HG03175 (cell line): ENCODE results near the gene AOPEP.

Experiments used
- ATAC-seq: cut with Tn5 transposase; IDR thresholded peaks from one replicate; pipeline ENCODE4 v1.9.1; 2021; ENCODE audit warnings: mild to moderate bottlenecking, moderate library complexity; ENCODE audit not compliant: unreplicated experiment

Gene AOPEP

DNA sequence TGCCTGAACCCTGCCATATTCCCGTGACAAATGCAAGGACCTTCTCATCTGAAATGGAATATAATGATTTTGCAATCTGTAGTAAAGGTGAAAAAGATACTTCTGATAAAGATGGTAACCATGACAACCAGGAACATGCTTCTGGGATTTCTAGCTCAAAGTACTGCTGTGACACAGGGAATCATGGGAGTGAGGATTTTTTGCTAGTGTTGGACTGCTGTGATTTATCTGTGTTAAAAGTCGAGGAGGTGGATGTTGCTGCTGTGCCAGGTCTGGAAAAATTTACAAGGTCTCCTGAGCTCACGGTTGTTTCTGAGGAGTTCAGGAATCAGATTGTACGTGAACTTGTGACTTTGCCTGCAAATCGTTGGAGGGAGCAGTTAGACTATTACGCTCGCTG is 33.5 kb downstream of the AOPEP start:
- ATAC-seq: no peak

DNA sequence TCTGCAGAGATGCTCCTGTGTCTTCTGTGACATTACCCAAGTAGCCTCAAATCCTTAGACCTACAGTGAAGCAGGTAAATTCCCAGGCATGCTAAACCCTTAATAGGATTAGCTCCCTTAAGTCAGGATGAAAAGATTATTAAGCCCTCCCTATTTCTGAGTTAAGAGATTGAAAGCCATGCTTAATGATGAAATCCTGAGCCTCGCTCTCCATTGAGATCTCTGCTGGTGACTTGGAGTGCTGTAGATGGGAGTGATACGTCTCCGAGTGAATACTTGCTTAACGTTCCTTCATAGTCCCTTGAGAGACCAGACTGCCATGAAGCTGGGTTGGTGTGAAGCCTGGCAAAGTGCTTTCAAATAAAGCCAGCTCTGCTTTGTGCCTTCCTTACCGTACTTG is 34.2 kb downstream of the AOPEP start:
- no peak for ATAC-seq

DNA sequence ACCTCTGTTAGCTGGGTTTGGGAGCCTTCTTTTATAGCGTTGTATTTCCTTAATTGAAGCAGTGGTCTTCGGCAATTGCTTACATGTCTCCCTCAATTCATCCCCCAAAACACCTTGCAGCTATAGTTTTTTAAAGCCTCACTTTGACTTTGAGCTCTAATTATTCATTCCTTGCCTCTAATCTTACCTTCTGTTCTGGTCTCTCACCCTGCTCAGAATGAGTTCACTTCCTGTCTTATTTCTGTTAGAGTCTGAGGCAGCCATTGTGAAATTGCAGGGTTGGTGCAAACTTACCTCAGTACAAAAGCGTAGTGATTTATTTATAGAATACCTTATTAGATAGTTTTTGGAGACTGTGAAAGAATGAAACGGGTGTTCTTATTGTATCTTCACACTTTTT is 35.0 kb downstream of the AOPEP start:
- no peak for ATAC-seq

DNA sequence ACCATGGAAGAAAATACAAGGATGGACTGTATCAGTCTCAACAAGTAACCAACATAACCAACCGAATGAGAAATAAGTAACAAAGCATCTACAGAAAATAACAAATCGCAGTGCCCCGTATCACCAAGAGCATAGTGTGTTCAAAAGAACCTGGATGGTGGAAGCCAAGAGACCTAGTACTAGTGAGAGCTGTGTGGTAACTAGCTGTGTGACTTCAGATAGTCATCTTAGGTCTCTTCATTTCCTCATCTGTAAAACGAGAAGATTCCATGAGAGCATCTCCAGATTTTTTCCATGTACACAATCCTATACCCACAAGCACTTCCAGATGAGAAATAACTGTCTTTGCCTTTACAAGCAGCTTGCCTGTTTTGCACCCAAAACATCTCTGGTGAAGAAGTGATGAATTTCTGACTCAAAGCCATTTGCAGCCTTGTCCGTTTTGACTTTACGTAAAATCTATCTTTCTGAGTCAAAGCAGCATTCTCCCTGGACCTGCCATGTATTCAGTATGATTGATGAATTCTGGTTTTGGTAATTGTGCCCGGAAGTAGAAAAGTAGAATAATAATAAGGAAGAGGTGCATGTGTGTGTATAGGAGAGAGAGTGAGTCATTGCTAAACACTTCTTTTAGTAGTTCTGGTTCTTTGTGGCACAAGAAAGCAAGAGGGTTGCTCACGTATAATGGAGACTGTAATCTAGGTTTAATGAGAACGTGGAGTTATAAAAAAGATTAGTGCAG is 41.0 kb downstream of the AOPEP start:
- ATAC-seq: no peak

DNA sequence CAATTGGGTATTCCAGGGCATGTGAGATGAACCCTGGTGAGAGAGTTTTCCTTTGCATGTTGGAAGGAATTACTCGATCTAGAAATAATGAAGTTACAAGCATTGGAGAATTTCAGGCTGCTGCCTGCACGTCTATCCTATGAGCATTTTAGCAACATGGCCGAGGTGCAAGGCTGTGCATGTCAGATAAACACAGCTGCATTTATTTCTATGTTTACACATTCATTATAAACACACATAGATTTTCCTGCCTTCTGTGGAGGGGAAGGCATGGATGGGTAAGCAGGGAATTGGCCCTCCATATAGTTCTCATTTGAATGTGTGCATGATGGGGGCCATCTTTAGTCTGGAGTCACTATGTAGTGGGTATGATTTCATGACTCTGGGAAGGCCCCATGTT is 42.3 kb downstream of the AOPEP start:
- no peak for ATAC-seq

DNA sequence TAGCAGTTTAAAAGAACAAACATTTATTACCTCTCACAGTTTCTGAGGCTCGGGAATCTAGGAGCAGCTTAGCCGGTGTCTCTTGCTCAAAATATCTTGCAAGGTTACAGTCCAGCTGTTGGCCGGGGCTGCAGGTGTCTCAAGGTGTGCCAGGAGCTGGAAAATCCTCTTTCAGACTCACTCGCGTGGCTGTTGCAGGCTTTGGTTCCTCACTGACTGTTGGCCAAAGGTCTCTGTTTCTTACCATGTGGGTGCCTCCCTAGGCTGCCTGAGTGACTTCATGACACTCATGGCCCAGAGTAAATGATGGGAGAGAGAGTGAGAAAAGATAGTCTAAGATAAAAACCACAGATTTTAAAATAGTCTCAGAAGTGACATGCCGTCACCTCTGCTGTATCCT is 43.8 kb downstream of the AOPEP start:
- ATAC-seq: no peak

DNA sequence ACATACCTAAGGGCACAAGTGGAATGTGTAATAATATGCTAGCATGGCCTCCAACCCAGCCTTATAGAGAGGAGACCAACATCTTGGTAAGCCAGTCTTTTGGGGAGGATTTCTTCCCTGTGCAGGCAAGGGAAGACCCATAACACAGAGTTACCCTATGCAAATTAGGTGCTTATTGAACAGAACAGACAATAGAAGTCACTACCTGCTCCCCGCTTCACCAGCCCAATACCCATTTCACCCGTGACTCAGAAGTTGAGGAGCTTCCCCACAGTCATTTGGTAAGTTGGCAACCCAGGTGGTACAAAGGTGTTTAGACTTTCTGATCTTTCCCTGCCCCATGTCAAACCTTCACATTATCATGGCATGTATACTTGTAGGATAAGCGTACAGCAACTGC is 44.6 kb downstream of the AOPEP start:
- no peak for ATAC-seq

DNA sequence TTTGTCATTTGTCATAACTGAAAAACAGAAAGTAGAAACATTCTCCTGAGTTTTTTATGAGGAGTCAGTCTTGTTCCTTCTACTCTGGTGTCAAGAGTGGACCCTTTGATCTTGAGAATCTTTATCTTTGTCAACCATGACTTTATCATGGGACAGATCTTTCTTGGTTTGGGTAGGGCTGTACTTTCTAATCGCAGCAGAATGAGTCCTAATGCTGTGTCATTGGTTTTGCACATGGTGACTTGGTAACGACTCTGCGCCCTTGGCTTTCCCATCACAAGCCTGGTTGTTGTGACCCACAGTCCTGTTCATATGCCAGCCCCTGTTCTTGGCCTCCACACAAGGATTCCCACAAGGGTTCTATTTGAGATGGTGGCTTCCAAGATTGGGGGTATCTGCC is 45.6 kb downstream of the AOPEP start:
- ATAC-seq: no peak

DNA sequence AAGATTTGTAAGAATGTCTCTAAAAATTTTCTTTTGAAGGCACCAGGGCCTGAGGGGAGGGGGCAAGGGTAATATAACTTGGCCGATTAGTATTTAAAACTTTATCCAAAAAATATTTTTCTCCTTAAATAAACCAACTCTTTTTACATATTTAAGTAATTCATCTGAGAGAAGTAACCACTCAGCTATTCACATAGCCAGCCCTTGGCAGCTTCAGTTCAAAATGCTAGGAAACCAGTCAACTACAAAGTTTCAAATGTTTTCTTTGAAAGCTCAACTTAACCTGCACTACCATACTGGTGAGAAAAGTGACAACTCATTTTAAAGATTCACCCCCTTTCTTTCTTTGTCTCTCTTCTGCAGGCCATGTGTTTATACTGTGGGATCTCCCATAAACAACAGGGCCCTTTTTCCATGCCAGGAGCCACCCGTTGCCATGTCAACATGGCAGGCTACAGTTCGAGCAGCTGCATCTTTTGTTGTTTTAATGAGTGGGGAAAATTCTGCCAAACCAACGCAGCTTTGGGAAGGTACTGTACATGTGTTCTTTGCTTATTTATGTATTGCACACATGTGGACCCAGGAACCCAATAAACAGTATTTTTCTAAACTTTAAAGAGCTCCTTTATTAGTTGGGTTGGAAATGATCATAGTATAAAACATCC is 46.3 kb downstream of the AOPEP start:
- no peak for ATAC-seq

DNA sequence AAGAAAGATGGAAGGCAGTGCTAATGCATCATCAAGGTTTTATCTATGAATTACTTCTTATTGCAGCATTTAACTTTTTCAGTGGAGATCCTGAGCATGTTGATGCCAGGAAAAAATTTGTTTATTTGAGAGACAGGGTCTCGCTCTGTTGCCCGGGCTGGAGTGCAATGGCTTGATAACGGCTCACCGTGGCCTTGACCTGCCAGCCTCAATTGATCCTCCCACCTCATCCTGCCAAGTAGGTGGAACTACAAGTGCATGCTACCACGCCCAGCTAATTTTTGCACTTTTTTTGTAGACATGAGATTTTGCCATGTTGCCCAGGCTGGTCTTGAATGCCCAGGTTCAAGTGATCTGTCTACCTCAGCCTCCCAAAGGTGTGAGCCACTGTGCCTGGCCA is 47.2 kb downstream of the AOPEP start:
- ATAC-seq: no peak

DNA sequence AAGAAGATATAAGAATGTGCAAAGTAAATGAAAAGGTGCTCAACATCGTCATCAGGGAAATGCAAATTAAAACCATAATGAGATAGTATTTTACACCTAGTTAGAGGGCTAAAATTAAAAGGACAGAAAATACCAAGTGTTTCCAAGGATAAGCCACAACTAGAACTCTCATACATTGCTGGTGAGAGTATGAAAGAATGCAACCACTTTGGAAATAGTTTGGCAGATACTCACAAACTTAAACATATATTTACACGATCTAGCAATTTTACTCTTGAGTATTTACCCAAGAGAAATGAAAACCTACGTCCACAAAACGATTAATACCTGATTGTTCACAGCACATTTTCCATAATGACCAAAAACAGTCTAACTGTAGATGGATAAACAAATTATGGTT is 51.5 kb downstream of the AOPEP start:
- ATAC-seq: no peak

DNA sequence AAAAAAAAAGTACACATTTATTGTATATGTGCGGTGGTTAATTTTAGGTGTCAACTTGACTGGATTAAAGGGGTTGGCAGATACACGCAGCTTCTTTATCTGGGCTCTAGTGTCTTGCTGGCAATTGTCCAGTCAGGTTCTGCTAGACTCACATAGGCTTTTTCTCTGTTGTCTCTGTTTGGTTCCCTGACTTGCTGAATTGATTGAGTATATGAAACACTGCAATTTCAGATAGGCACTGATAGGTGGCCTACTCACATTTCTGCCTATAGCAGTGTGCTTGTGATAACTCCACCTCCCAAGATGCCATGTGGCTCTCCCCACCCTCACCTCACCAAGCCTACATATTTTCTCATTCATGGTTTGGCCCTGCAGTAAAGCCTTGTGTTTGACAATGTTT is 52.5 kb downstream of the AOPEP start:
- no peak for ATAC-seq

DNA sequence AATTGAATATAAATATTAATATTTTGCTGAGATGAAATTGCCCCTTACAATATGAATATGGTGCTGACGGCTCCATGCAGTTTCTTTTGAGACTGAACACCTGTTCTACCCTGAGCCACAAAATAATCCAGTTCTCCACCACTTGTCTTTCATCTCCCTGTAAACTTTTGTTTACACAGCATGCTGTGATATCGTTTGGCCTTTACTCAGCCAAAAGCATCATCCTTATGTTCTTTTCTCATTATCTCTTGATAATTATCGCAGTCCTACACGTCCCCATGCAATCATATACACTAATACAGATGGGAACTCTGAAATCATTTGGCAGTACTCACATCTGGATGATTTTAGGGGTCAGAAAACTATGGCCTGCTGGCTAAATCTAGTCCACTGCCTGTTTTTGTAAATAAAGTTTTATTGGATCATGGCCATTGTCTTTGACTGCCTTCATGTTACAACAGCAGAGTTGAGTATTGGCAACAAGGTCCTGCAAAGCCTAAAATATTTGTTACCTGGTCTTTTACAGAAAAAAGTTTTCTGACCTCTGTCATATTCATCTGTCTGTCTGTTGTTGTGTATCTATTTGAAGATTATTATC is 53.3 kb downstream of the AOPEP start:
- no peak for ATAC-seq

DNA sequence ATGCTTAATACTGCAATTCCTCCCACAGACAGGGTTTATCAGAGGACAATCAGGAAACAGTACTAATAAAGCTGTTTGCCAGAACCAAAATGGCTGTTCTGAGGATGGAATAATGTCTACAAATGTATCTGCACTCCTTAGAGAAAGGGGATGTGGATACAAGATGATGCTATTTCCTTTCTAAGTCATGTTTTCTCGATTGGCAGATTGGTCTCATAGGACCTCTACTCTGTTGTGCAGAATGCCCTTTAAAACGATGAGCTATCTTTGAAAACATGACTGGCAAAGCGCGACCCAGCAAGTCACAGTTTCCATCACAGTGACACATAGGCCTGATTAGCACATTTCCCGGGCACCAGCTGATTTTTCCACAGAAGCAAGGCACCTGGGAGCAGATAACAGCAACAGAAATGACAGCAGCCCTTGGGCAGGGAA is 54.0 kb downstream of the AOPEP start:
- no peak for ATAC-seq

DNA sequence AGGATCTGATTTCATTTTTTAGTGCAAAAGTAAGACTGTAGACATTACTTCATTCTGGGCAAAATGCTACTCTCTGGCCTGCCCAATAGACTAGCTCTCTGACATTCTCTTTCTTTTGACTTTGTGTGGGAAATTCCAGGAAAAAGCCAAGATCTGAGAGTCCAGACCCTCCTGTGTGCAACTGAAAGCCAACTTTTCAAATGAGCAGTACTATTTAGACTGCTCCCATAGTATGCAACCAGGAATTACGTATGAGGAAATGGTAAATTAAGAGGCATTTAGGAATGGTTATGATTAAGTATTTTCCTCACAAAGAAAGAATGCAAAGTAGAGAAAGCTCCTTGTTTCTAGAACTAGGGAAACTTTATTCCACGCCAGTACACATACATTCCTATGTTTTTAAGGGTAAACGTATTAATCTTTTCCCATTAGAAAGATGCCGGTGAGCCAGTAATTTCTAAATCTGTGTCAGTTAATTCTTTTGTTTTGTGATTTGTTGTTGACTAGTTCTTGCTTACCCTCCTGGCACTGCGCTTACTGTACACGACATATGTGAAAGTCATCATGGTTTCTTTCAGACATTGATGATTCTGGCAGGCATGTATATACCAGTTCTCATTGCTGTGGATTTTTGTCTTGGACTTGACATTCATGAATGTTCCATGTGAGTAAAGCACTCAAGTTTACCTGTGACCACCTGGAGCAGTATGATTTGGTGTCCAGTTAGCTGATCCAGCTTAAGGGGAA is 56.0 kb downstream of the AOPEP start:
- no peak for ATAC-seq

DNA sequence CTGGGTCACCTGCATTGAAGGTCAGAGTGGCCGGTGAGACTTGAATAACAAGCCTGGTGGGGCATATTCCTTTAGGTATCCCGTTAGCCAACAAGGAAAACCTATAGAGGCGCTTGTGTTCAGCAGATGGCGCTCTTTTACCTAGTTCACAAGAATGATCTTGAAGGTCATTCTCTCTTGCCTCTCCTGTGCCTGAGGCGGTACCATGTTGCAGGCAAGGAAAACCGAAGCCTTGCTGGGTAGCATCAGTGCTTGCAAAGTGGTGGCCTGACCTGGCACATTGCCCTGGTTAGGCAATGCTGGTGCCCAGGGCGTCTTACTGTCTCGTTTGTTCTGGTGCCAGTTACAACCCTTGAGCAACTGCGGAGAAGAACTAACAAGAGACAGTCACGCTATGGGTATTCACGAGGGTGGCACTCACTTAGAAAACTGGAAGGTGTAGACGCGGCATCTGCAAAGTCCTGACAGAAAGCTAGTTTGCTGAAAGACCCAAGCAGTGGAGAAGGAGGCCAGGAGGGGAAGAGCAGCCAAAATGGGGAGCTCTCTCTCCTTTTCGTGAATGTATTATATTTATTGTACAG is 56.7 kb downstream of the AOPEP start:
- no peak for ATAC-seq

DNA sequence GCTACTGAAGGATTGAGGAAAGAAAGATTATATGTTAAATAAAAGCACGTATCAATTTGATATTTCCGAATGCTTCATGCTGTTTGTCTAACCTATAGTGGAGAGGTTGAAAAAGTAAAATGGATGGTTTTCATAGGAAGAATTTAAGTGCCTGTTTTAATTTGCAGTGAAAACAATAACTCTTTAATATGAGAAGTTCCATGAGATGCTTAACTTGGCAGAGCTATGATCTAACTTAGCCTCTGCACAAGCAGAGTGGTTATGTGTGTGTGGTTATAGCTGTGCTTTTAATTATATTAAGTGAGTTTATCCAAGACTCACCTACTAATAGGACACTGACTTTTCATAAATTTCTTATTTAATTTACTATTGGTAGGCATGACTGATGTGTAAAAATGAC is 57.4 kb downstream of the AOPEP start:
- ATAC-seq: no peak

DNA sequence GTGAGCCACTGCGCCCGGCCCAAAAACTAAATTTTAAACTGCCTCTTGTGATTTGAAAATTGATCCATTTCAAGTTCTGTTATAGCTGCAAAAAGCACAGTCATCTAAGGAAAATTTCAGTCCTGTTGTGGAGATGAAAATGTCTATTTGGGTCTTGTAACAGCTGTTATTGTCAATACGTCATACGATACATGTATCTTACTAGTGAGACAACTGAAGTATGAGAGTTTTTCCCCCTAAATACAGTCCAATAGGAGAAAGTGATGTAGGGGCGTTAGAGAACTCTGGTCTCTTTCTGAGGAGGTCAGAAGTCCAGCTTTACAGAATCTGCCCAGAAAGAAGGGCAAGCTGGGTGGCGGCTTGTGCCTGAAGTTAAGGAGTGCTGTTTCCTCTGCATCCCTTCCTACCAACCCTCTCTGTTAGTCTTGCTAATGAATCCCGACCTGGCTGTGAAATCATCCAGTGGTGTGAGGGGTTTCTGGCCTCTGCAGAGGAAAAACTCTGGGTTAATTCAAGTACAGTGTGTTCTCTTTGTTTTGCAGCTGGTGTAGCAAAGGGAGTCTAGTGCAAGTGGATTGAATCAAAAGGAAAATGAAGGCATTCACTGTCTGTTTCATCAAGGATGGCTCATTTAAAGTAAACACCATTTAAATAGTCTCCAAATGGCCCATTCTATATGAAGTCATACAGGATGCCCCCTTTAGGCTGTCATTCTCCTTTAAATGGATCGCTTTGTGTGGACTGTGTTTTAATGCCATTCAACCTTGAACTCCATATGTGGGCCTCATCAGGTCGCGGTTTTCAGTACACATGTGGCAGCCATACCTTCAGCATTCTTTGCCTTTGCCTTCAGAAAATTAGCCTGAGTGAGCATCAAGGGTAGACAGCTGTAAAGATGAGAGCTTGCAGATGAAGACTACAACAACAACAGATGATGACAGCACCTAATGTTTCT is 59.0 kb downstream of the AOPEP start:
- no peak for ATAC-seq

DNA sequence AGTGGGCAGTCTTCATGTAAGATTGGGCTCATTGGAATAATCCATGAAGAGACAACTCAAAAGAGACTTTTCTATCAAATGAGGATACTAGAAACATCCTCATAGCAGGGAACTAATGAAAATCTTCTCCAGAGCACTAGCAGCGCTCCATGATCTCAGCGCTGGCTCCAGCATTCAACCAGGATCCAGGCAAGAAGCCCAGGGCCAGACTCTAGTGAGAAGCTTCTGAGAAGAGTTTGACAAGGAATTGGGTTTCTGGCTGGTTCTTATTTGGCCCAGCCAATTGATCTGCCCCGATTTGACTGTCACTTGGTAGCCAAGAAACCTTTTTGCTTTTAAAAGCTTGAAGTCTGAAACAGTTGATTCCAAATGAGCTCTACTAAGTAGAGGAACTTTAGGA is 60.1 kb downstream of the AOPEP start:
- no peak for ATAC-seq

DNA sequence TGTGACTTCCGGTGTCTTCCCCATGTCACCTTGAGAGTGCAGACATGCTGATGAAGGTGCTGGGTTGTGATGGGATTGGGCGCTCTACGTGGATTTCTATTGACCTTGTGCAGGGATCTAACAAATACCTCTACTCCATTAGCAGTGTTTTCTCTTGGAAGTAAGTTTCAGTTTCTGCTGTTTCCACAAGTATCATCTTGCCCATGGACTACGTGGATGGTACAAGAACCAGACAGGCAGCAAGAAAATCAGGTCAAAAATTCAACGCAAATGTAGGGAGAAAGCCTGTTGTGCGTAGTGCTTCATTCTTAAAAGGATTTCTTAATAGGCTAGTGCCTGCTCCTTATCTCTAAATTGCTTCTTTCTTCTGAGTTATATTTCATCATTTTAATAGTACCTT is 60.8 kb downstream of the AOPEP start:
- no peak for ATAC-seq
